Posterior cingulate gyrus (tissue), 11 donors: ENCODE results near the gene CXXC4.

Experiments
- DNase-seq, 10 donors: peaks; one replicate each; pipeline versions ENCODE4 v3.0.0 to v3.0.0-alpha.2; 2020 to 2021; ENCODE audit warnings: mixed read lengths in 3 of 10
- intact Hi-C: fragments of 100-400 bp; cut with DNase I; formaldehyde crosslinking; loops from one replicate; pipeline ENCODE4 v1.15.1; 2023

Gene CXXC4

DNA sequence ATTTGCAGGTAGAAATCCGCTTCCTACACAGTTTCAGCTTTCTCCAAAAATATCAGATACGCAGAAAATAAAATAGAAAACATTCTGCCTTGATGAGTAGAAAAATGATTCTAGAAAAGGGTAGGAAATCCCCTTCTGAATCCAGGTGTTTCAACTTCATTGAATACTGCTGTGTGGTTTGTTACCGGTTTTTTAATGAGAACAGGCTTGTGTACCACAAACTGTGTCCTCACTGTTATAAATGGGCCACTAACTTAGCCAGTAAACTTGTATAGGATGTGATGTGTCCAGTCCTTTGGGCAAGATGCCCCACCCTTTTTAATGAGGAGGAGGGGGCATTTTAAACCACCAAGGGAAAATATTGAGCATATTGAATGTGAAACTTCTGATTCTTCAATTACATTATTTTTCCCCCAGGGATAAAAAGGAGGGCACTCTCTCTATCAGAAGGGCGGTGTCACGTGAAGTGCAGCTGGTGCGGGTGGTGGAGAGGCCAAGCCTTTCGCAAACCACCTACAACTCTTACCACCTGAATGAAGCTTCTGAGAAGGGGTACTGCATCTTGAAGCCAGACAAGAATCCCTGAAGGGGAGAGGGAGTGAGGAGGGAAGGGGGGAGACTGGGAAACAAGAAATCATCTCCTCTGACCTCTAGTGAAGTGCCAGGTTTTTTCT is 4.5 kb downstream of the CXXC4 start:
- intact Hi-C loops = no loop called here
- DNase-seq = peak in 8 of 10 donors; percentile 26 to 83 (median 47)

DNA sequence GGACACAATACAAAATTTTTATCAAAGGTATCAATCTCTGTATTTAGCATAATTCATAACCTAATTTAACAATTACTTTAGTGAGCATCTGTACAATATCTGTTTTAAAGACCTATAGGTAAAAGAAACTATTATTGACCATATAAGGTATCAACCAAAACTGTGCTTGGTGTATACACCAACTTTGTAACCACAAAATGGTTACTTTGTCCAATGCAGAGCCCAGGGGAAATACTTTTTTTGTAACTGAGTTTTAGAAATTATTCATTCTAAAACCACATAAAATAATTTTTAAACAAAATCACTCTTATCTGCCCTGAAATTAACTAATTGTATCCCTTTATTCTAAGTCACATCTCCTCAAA is 5.0 kb downstream of the CXXC4 start:
- intact Hi-C loops = no loop called here
- DNase-seq = no peak

DNA sequence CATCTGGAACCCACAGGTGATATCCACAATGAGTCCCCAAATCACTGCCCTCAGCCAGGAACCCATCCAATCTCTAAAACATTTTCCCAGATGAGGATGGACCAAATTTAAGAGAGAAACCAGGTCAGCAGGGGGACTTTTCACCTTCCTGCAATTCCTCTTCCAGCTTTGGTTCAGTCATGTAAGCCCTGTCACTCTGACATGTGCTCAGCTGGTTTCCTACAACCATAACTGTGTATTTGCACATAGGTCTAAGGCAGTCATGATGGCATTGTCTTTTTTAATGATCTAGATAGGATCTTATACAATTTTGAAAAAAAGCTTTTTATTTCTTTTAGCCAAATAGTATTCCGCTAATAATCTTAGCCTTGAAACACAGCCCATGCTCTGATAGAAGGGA is 6.5 kb downstream of the CXXC4 start:
- intact Hi-C loops = no loop called here
- no peak for DNase-seq

DNA sequence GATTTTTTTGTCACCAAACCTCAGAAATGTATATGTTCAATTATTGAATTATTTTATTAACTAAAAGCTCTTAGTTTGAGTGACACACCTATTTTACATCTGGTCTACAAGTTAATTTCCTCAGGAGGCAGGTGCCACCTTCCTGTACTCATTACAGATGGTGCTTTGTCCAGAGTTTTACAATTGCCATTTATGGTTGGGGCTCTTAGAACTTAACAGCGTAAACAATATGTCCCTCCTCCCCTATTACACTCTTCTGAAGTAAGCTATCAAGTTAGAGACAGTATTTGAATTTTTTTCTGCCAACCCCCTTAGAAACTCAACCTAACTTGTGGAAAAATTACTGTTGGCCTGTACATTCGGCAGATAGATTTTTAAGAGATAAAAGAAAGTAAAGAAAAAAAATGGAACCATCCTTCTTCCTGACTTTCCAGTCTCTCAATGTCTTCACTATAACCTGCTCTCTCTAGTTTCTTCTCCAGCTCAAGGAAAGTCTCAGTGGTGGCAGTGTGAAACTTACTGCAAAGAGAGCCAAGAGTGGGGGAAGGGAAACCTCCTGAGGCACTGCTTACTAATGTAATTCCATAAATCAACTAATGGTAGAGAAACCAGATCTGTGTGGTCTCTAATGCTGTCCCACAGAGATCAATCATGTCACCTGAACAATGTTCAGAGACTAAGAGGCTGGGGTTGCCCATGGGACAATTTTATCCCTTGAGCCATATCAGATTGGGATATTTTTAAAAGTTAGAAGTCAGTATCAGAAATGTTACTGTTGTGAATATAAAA is 7.8 kb downstream of the CXXC4 start:
- no peak for DNase-seq
- intact Hi-C loops = no loop called here

DNA sequence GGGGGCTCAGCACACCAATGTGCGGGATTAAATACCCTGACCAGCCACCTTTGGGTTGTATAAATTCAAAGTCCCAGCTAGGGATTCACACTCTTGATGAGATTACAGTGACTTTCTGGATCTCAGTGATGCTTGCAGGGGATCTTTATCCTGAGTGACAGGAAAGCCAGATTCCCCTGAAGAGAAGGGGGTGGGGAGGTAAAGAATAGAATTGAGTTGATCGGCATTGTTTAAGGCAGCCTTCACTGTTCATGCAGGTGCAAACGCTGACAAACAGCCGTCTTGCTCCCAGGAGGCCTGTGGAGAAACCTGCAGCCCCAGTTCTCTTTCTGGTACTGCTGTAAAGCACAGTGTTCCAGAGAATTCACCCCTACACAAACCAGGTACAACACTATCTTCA is 19.0 kb downstream of the CXXC4 start:
- intact Hi-C loops = no loop called here
- no peak for DNase-seq

DNA sequence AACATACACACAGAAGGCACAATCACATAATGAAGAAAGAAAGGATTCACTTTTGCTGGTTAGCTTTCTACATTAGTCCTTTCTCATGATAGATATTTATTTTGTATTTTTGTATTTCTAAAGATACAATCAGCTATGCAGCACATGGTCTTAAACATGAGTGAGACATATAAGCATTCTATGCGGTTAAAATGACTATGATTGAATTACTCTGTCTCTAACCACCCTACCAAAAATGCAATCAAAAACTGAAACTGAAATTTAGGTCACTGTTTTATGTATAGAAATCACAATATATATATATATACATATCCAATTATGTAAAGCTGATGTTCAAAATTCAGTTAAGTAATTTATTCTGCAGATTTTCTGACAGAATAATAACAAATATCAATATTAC is 21.9 kb downstream of the CXXC4 start:
- DNase-seq = no peak
- intact Hi-C loops = no loop called here

DNA sequence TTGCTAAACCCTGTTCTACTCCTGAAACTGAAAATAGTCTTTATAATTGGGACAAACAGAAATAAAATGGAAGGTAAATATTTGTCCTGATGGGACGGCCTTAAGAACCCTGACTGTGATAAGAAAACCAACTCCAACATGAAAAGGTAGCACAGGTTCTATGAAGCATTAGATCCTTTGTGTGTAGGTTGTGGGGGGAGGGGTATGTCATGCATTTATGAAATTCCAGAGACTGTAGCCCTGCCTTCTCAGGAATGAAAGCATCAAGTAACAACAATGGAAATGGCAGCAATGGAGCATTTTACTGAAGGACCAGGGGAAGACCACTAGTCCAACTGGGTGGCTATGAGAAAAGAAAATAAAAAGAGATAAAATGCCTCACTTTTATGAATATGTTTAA is 23.9 kb downstream of the CXXC4 start:
- intact Hi-C loops = no loop called here
- DNase-seq = no peak

DNA sequence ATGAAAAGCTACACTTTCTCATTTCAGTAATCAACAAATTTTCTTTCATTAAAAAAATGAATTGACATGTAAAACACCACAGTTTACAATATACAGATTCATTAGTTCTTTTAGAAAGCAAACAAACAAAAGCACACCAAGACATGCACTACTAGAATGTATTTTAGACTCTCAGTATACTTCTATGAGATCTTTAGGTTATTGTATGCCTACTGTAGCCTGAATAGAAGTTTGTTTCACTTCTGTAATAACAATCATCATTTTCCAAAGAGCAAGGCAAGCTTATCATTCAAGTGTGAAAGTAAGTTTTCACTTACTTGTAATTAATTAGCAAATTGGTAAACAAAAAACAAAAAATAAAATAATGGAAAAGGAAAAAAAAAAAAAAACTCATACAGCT is 24.9 kb downstream of the CXXC4 start:
- DNase-seq = no peak
- intact Hi-C loops = no loop called here

DNA sequence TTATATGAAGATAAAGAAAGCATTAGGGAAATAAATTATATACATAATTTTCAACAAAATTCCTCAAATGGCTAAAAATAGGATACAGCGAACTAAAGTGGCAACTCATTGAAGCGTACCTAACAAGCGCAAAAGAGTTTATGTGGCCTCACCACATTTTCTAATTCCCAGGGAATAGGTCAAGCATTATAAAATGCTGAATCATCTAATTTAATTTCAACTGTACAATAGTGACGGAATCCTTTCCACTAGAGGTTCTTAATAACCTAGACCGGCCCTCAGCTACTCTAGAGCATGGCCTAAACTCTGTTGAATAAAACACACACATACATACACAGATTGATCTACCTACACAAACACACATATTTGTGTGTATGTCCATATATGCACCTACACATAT is 29.1 kb downstream of the CXXC4 start:
- no peak for DNase-seq
- intact Hi-C loops = no loop called here

DNA sequence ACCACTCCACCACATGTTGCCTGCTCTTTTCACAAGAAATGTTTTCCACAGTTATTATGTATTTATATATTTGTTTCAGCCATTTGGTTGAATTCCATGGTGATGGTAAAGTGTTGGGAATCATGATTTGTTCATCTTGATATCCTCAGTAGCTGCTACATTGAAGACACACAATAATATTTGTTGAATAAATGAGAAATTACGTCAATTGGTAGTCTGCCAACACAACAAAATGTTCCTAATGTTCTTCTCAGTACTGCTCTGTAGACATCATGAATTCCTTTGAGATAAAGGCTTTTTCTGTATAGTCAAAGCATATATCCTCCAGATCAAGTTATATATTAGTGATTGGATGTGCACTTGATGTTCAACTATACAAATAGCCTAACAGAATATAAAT is 29.5 kb downstream of the CXXC4 start:
- intact Hi-C loops = no loop called here
- DNase-seq = no peak

DNA sequence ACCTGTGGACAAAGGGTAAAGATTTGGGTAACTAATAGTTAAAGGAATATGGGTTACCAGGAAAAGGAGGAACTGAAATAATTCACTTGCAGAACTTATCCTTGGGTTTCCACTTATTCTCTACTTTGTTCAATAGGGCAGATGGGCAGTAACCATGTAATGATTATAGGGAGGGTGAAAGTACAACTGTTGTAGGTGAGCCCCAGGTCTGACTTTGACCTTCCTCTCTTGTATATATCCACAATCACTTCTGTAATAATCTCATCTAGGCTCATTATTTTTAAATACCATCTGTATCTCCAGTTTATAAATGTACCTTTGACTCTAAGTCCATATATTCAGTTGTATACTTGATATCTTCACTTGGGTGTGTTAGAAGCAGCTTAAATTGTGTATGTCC is 32.1 kb downstream of the CXXC4 start:
- intact Hi-C loops = no loop called here
- no peak for DNase-seq

DNA sequence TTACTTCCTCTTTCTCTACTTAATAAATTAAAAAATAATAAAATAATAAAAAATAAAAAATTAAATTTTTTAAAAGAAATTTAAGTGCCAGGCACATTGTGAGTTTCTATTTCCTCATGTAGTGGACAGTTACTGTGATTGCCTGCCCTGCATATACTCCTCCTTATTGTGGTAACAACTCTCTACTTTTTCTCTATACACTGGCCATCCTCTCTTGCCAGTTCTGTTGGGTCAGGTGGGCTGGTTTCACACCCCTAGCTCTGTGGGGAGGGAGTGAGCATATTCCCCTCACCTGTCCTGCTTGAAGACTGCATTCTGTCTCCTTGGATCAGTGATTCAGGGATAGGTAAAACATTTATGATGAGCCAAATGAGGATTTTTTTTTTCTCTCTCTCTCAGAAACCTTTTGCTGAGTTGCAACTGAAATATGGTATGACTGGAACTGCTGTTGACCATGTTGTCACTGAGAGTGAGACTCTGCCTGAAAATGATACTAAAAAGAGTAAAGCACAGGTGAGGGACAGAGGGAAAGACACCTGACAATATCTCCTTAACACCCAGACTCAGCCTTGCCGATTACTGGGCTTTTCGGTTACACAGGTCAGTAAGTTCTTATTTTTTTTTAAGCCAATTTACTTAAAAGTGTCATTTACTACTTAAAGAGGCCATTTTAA is 37.2 kb downstream of the CXXC4 start:
- no peak for DNase-seq
- intact Hi-C loops = no loop called here

DNA sequence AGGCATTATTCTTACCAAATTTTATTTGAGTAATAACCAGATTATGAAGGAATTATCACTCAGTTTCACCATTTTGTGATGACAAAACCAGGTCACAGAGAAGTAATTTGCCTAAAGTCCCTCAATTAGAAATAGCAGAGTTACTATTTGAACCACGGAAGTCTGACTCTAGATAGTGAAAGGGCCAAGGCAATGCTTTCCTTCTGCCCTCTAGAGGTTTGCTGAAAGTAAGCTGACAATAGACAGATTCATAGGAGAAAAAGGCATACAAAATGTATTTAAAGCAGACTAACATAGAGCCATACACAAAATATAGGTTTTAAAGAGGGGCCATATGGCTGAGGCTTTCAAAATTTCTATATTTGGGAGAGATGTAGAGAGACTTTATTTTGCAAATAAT is 43.1 kb downstream of the CXXC4 start:
- DNase-seq = no peak
- intact Hi-C loops = no loop called here

DNA sequence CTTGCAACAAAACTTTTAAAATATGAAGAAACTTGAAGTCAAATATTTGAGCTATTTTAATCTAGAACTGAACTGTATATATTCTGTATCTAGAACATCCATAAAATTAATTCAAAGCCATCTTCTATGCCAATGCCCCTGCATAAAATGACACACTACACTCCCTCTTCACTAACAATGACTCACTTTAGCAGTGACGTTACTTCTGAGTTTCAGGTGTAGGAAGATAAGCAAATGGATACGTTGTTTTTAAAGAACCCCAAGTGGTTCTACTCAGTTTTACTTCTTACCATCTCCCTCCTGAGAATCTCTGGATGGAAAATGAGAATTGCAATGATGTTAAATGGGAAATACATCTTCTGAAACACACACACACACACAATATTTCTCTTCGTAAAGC is 45.2 kb downstream of the CXXC4 start:
- intact Hi-C loops = no loop called here

DNA sequence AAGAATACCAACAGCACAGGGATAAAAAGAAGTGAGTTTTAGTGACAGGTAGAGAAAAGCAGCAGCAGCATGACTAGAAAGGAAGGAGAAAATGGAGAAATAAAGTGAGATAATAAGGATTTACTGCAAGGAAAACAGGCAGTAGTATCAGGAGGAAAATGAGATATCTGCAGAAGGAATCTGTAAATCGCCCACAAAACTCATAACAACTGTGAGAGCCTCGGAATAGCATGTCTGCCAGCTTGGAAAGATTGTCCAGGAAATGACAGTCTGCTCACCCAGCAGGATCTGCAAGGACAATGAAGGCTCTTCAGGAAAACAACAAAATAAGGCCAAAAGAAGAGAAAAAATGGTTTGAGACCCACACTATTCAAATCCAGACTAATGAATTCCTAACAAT is 47.4 kb downstream of the CXXC4 start:
- intact Hi-C loops = no loop called here
- DNase-seq = no peak

More for the DNA sequence above, 45.2 kb downstream of the CXXC4 start:
- no peak for DNase-seq

DNA sequence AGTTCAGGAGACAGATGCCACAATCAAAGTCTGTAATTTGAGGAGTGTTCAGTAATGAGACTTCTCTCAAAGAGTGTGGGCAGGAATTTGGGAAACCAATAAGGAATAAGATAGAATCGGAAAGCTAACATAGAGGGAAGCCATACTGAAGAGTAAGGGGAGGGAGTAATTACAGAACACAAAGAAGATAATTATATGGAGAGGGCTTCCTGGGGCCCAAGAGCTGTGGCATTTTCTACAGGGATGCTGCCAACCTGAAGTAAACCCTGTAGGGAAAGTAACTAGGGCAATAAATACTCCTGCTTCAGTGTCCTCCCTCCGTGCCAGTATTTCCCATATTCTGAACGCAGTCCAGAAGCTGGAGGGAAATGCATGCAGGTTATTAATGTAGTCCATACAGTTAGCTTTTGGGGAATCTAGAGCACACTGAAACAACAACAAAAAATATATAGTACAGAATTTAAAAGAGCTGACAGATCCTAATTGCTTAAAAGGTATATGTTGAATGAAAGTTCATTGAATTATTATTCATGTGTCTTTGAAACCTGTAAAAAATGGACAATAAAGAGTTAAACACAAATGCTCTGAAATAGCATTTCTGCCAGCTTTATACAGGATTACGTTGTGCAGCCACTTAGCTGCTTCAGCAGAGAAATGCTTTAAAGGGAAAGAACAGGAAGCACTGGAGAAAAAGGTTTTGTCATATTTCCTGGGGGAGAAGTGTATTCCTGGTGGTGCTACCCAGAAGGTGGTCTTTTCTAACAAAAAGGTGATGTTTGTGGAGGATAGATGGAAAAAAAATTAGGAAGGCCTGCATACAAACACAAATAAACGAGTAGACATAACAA is 48.0 kb downstream of the CXXC4 start:
- intact Hi-C loops = no loop called here
- DNase-seq = no peak

DNA sequence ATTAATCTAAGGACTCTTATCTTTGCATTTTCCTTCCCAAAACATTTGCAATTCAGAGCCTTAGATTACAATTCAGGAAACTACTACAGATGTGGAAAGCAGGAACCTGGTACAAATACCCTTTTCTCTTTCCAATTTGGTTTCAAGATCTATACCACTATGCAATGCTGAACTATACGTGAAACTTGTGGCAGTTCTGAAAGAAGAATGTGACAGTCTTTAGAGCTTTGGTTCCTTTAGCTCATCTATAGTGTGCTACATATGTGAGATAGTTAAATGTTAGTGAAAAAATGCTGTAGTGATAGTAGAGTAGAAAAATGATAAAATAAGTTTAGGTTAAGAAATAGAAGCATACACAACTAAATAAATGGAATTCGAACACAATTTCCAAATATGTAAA is 50.0 kb downstream of the CXXC4 start:
- intact Hi-C loops = no loop called here
- DNase-seq = no peak

DNA sequence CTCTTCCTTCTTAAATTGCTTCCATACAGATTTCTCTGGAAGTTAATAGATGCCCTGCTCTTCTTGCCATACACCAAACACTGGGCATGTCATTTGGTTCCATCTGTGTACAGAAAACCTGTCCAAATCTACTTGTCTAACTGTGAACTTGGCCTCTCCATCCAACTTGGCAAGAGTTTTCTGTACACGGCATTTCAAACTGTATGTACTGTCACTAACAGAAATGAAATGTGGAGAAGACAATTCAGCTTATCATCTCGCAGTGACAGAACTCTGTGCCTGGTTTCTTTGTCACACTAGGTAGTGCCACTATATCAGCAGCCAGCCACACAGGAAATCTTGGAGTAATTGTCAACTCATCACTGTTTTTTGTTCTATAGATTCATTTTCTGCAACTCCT is 58.2 kb downstream of the CXXC4 start:
- no peak for DNase-seq
- intact Hi-C loops = no loop called here

DNA sequence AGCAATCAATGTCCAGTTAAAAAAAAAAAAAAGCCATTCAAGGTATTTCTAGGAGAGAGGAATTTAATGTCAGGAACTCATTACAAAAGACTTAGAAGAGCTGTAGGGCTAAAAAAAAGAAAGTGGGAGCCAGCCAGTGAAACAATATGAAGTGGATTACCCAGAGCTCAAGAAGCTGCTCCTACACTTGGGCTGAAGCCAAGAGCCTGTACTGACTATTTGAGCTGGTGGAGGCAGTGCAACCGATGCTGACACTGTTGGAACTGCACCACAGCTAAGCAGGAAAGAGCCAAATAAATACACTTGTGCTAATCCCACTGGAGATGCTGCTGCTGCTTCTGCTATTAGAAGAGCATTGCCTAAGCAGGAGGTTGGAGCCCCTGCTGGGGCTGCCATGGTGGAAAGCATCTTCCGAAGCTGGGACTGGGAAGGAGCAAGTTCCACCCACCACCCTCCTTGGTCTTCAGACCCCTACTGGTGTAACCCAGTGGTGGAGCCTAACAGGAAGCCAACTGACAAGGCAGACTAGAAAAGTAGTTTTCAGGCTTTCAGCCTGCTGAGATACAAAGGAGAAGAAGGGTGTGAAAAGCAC is 65.4 kb downstream of the CXXC4 start:
- intact Hi-C loops = no loop called here

DNA sequence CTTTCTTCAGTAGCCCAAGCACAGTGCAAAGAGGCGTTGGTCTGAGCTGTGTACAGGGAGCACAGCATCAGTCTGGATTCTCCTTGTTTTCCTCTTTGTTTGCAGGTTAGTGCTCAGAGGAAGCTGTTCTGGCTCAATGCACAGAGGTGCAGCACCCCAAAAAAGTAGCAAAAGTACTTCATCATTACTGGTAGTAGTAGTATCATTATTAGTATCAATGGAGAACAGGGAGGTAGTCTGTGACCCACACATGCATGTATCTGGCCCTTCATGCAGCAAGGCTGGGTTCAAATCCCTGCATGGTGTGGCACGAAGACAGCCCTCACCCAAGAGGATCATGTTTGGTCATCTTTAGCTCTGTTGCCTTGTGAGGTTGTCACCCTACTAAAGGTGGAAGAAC is 68.7 kb downstream of the CXXC4 start:
- no peak for DNase-seq
- intact Hi-C loops = no loop called here

More for the DNA sequence above, 65.4 kb downstream of the CXXC4 start:
- peak in 1 of 10 donors; percentile 57 for DNase-seq

DNA sequence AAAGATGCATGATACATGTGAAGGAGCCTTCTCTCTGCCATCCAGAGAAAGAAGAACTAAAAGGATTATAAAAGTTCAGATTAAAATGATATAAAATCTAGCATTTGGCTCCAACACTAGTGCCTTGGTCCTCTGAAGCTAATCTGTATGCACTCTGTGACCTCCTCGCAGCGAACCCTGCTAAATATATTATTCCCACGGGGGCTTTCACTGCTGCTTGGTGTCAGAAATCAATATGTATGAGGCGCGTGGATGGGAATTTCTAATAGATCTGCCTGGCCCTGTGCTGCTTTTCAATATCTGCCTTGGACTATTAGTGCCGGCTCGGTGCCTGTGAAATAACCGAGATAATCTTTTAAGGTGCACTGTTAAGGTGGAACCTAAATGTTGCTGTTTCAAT is 69.7 kb downstream of the CXXC4 start:
- DNase-seq = peak in 2 of 10 donors; percentile 9 to 16
- intact Hi-C loops = no loop called here
